ENCODE results near the gene NID2. TPM values are rescaled to one million over a fixed set of nuclear protein-coding genes. Genes with fewer than 3 reads are reported as not detected.

Gene NID2
- total and polyA plus RNA-seq, 2 of the 4 experiments (the other 2 are of a cell fraction) = 101 to 303 TPM

DNA sequence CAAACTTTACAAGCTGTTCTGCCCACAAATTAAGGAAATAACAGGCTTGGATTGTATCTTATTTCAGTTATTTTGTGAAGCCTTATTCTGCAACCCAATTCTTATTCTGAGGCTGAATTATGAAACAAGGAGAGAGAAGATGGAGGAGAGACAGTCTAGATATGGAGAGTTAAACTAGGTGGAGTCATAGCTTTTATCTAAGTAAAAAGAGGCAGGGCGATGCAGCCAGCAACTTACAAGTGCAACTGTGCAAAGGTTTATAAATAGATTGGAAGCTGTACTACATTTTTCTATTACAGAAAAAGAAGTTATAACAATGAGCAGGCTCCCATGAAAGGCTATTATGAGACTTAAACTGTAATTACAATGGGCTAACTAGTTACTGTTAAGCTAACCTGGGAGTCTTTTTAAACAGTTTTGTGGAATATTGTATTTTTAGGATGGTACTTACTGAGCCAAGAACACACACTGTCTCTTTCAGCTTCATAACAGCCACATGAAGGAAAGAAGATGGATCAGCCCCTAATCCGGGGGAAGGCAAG lies 22.4 kb downstream of the NID2 start (continued):
- TF ChIP-seq, protein P1, sequence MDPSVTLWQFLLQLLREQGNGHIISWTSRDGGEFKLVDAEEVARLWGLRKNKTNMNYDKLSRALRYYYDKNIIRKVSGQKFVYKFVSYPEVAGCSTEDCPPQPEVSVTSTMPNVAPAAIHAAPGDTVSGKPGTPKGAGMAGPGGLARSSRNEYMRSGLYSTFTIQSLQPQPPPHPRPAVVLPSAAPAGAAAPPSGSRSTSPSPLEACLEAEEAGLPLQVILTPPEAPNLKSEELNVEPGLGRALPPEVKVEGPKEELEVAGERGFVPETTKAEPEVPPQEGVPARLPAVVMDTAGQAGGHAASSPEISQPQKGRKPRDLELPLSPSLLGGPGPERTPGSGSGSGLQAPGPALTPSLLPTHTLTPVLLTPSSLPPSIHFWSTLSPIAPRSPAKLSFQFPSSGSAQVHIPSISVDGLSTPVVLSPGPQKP (IDR thresholded peaks at IDR 0.05; ENCODE audit: borderline replicate concordance, low read depth, low read length) = no peak

- H2AK9ac ChIP-seq (replicated peaks; ENCODE audit: low read depth, low read length, poor library complexity) = peak overlapping the region; percentile 47
- peak overlapping the region; percentile 89 for H2BK120ac ChIP-seq (ENCODE audit: low read depth, low read length)
- H3K23ac ChIP-seq (ENCODE audit: low read depth, low read length) = peak overlapping the region; percentile 54; the same call in 1 of the 2 replicates
- peaks cover 57% of the 10 kb centered on the region for H3K36me3 ChIP-seq (ENCODE audit: control insufficient read depth, insufficient read depth, low read length)
- H3K18ac ChIP-seq (ENCODE audit: low read depth, low read length) = peak overlapping the region; percentile 90
- in situ Hi-C loops (cut with MboI; ENCODE audit: low sequenced_read_pairs) (no loop called here), dilution Hi-C loops (cut with HindIII; ENCODE audit: low sequenced_read_pairs, unreplicated experiment) (no loop called here), intact Hi-C loops (cut with micrococcal nuclease) (no loop called here)
- H2BK5ac ChIP-seq (ENCODE audit: low read depth, low read length, poor library complexity, severe bottlenecking) = peak overlapping the region; percentile 89
- peaks cover 37% of the 10 kb centered on the region for H4K20me1 ChIP-seq (ENCODE audit: insufficient read depth, low read length)
- ChIA-PET POLR2A (ENCODE audit: unreplicated experiment) (interaction anchor here (0.6 kb wide), 1 partner anchor 22 kb away, joined by 7 read pairs; no protein-coding TSS in a partner anchor), CTCF (interaction anchor here (0.6 to 0.8 kb wide), 3 partner anchors 20 to 68 kb away, joined by 3 to 4 read pairs (median 3); no protein-coding TSS in a partner anchor)
- no peak overlapping the region for H2AFZ ChIP-seq (replicated peaks; ENCODE audit: low read length, poor library complexity)
- H3K4me1 ChIP-seq (ENCODE audit: control insufficient read depth, insufficient read depth, low read length) = peaks cover 44% of the 10 kb centered on the region
- H3K4me2 ChIP-seq (ENCODE audit: low read depth, low read length) = peak overlapping the region; percentile 38
- no peaks in the 10 kb centered on the region for H3K9me3 ChIP-seq (ENCODE audit: control insufficient read depth, insufficient read depth, low read length)
- H3K27me3 ChIP-seq (ENCODE audit: control insufficient read depth, insufficient read depth, low read length) = no peaks in the 10 kb centered on the region
- 57% methylated on average over 3 of the region's 11 CpGs; no CpG with 5 or more reads in 1 of the 2 experiments for WGBS, 2 experiments (ENCODE audit: extremely low coverage in 2 of 2, insufficient read length in 1 of 2)
- H4K8ac ChIP-seq (ENCODE audit: low read depth in 2 of 2, low read length in 2 of 2) = peak overlapping the region; percentile 36 to 74; a peak in 3 of 4 replicates
- peak overlapping the region; percentile 92 for H3K4ac ChIP-seq (ENCODE audit: low read depth, low read length)
- H4K5ac ChIP-seq (ENCODE audit: low read depth, low read length) = peak overlapping the region; percentile 70
- peak overlapping the region; percentile 85 for H3K14ac ChIP-seq (replicated peaks; ENCODE audit: low read depth, low read length)
- H3K27ac ChIP-seq (ENCODE audit: insufficient read depth, low read length) = peak overlapping the region; percentile 63
- peak overlapping the region; percentile 90 for H2BK20ac ChIP-seq (ENCODE audit: low read depth, low read length)
- no peak for TF ChIP-seq MAZ (IDR thresholded peaks at IDR 0.05; ENCODE audit: borderline replicate concordance, low read depth, low read length)
- TF ChIP-seq BHLHE40 (IDR thresholded peaks at IDR 0.05; ENCODE audit: low read depth, low read length) = peak; percentile 26; the same call in 1 of the 2 replicates
- peak; percentile 72 for TF ChIP-seq NFE2L2 (IDR thresholded peaks at IDR 0.05; ENCODE audit: low read depth, low read length)
- peak; percentile 85 for TF ChIP-seq FOS (IDR thresholded peaks at IDR 0.05; ENCODE audit: low read depth, low read length)
- no peak for TF ChIP-seq SMC3 (IDR thresholded peaks at IDR 0.05; ENCODE audit: low read depth, low read length)
- TF ChIP-seq CHD1 (IDR thresholded peaks at IDR 0.05; ENCODE audit: low read depth, low read length) = no peak
- no peak for TF ChIP-seq USF2 (IDR thresholded peaks at IDR 0.05; ENCODE audit: low read depth, low read length)
- TF ChIP-seq RAD21 (IDR thresholded peaks at IDR 0.05; ENCODE audit: low read length) = peak; percentile 17
- H2AK5ac ChIP-seq (ENCODE audit: low read depth, low read length) = peak overlapping the region; percentile 96
- H3K56ac ChIP-seq (ENCODE audit: extremely low read depth, insufficient read depth, low read length) = peak overlapping the region; percentile 19
- peak overlapping the region; percentile 91 for H2BK15ac ChIP-seq (ENCODE audit: low read depth, low read length)
- H3K9me1 ChIP-seq (ENCODE audit: insufficient read depth, low read length) = peaks cover 42% of the 10 kb centered on the region
- H4K91ac ChIP-seq (ENCODE audit: insufficient read depth, low read depth, low read length) = peak overlapping the region; percentile 64
- ATAC-seq (ENCODE audit: low read depth) = peak; percentile 79
- H3K4me3 ChIP-seq (ENCODE audit: insufficient read depth, low read depth, low read length) = no peak overlapping the region
- no TSS peak for BruUV-seq (replicated peaks)
- DNase-seq = peak; percentile 95
- peaks cover 38 to 80% of the 10 kb centered on the region in 2 experiments for H3K79me1 ChIP-seq (ENCODE audit: low read depth in 1 of 2, low read length in 2 of 2)
- H3K9ac ChIP-seq (ENCODE audit: low read depth, low read length) = peak overlapping the region; percentile 47; the same call in 1 of the 2 replicates
Measured at GRCh38 chr14:52044791-52045522, 23.9 kb downstream of the NID2 start.
